Measurements from ENCODE around the gene MAN1A2. TPM values are rescaled to one million over a fixed set of nuclear protein-coding genes. Genes with fewer than 3 reads are reported as not detected.

MAN1A2 gene
- 52.9 and 58.6 TPM in 2 replicates for total RNA-seq

DNA sequence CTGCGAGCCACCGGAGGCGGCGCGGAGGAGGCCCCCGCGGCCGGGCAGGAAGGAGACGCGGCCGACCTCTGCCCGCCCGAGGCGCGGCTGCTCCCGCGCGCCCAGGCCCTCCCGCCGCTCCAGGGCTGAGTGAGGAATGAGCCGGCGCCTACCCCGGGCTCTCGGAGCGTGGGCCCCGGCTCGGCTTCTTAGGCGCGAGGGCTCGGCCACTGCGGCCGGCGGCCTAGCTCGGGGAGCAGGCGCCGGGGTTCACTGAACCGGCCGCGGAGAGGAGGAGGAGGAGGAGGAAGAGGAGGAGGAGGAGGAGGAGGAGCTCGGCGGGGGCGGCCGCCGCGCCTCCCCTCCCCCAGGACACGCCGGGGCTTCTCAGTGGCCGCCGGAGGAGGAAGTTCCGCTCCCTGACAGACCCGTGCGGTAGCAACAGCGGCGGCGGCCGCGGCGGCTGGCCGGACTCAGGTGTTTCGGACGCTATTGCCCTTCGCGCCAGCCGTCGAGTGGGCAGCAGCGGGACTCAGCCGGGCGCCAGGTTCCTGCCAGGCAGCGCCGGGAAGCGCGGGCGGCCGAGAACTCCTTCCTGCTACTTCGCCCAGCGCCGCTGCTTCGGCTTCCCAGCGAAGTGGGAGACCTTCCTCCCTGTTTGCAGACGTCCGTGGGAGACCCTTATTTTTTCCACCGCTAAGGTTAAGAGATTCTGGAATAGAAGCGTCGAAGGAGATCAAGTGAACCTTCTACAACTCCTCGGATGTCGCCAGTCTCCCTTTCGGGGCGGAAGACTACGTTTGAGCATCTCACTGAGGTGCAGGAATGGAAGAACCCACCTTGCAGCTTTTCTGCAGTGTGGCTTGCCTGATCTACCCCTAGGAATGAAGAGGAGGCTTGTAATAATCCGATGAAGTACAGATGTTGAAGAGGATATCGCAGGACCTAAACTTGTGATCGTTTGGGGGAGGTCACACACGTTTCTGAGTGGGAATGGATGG, at the start of gene MAN1A2:
MAN1A2 (plus strand) TSS at position 404 of the 980 bp plus-strand sequence. CDS start 735 bp downstream, outside the sequence.

Other genes starting within 250 kb of the MAN1A2 start
- gene TRIM45, start 245.7 kb upstream of the MAN1A2 start, total RNA-seq: 5.1 and 7.3 TPM in 2 replicates
- gene VTCN1, start 156.5 kb upstream of the MAN1A2 start, total RNA-seq: not detected in 2 replicates
- 2.6 and 6.0 TPM in 2 replicates for gene TENT5C, start 238.6 kb downstream of the MAN1A2 start, total RNA-seq